NCI-H1694 (cell line): Measurements from ENCODE around the gene C1QTNF6.

Source experiments
- DNase-seq: peaks from one replicate; lab custom pipeline; 2025; lab: John Stamatoyannopoulos, UW

The C1QTNF6 gene

DNA sequence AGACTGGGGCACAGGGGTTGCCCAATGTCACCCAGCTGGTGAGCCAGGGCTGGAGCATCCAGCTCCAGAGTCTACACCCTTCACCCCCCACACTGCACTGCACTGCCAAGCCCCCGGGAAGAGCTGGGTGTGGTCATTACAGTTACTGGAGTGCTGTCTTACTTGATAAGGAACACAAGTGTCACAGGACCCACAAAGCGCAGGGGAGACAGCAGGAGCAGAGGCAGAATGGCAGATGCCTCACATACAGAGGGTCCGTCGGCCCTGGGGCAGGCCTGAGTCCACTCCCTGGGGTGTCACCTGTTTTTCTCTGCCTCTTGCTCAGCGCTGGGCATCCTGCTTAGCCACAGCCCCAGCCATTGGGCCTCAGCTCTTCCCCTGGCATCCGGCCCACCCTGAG is 46.1 kb downstream of the C1QTNF6 start:
- DNase-seq, result no peak

DNA sequence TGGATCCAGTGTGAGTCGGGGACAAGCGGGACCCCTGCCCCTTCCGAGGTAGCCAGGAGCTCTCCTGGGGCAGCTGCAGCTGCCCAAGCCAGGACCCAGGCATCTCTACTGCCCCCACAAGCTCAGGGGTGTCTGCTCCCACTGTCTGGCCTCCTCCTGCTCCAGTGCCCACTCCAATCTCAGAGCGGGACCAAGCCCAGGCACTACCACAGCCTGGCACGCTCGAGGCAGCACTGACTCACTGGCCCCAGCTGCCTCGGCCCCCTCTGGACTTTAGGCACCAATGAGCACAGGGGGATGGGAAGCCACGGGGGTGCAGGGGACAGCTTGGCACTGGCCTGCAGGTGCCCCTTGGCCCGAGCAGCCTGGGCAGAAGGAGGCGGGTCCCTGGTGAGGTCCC is 46.6 kb downstream of the C1QTNF6 start:
- DNase-seq, result no peak

DNA sequence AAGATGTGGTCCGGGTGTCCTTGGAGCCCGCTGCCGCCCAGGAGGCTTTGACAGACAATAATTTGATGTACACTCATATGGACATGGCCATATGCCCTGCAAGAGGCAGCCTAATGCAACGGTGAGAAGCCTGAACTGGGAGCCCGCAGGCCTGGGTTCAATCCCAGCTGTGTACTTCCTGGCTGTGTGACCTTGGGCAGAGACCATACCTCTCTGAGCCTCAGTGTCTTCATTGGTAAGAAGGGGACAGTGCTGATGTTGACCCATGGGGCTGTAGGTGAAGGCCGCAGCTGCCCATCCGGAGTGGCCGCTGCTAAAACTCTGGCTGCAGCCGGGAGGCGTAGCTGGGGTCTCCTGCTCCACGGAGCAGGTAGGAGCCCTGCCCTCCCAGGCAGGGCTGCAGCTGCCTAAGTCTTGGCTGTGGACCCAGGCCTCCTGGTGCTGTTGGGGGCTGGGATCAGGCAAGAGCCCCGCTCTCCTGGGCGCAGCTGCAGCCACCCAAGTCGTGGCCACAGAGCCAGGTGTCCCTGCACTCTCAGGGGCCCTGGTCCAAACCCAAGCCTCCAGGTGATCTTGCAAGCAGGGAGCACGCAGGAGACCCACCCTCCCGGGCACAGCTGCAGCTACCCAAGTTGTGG is 47.2 kb downstream of the C1QTNF6 start:
- DNase-seq, result no peak

DNA sequence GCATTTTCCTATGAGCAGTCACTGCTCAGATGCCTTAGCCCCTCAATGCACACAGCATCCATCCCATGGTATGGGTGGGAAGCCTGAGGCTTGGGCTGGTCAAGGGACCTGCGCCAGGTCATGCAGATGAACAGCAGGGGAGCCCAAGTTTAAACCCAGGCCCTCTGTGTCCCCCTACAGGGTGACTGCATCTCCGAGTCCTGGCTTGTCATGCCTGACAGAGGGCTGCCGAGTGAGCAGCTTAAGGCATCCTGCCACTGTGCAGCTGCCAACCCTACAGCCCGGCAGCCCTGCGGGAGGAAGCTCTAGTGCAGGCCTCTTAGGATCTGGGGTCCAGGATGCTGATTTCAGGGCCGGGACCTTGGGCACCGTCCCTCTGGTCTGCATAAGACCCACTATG is 48.3 kb downstream of the C1QTNF6 start:
- no peak for DNase-seq

DNA sequence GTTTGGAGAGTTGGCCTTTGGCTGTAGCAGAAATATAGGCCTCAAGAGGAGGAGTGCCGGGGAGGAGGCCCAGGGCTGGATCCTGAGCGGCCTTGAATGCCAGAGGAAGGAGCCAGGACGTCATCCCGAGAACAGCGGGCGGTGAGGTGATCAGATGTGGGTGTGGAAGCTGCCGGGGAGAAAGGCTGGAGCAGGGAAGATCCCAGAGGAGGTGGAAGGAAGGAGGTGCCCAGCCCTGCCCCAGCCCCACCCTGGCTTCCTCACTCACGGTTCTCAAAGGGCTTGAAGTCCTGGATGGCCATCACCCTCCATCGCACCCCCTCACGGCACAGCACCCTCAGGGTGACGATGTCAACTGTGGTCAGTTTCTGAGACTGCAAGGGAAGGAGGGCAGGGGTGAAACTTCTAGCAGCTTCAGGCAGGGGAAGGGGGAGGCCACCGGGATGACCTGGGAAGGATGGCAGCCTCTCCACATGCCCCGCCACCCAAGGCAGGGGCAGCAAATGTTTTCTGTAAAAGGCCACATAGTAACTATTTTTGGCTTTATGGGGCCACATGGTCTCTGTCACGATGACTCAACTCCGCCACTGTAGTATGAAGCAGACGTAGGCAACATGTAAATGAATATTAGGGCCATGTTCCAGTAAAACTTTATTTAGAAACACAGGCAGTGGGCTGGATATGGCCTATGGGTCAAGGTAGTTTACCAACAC is 49.0 kb downstream of the C1QTNF6 start:
- DNase-seq, result no peak

DNA sequence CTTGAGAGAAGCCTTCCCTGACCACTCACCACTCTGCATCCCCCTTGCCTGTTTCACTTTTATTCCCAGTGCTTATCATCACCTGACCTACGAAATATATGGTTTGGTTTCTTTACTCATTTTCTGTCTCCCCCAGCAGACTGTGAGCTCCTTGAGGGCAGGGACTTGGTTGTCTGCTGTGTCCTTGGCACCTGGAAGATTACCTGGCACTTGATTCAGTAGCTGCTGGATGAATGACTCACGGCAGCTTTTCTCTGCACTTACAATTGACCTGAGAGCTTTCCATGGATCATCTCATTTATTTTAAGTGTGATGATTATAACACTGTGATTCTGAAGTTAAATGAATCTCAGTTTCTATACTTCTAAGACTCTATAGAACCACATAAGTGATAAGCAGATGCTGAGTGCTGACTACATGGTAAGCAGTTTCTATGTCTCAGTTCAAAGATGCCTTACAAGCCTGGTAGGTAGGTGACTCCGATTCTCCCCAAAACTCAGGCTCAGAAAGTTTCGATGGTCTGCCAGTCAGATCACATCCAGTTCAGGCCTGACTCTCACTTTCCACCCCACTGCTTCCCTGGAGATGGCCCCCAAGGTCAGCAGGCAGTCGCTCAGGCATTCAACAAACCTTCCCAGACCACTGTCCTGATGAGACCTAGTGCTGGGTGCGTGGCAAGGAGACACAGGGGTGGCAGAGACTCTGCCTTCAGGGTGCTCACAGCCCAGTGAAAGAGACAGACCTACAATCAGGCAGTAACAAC is 50.0 kb downstream of the C1QTNF6 start:
- DNase-seq, result no peak

DNA sequence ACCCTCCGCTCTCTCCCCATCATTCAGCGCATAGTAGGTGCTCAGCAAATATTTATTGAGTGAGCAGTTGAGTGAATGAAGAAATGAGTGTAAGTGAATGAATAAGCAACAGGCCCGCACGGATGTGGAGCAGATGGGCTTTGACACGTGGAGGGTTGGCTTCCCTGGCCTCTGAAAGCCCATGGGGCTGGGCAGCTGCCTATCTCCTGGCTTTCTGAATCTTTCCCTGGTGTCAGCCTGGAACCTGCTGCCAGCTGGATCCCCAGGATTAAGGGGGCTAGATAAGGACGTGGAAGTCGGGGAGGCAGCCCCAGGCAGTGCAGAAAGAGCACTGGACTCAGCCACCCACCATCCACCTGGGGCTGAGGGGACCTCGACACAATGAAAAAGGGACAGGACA is 50.9 kb downstream of the C1QTNF6 start:
- no peak for DNase-seq

DNA sequence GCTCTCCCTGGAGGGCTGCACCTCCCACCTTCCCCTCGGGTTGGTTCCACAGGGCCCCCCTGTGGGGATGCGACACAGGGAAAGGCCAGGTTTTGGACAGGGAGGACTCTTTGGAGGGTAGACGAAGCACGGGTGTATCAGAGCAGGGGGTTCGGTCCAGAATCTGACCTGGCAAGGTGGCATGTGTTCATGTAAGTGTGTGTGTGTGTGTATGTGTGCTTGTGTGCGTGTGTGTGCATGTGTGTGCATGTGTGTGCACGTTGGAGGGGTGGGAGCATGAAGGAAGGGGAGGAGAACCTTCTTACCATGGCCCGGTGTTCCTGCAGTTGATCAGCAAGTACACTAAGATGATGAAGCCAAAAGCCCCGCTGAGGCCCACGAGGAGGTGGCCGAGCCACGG is 53.0 kb downstream of the C1QTNF6 start:
- DNase-seq, result no peak

DNA sequence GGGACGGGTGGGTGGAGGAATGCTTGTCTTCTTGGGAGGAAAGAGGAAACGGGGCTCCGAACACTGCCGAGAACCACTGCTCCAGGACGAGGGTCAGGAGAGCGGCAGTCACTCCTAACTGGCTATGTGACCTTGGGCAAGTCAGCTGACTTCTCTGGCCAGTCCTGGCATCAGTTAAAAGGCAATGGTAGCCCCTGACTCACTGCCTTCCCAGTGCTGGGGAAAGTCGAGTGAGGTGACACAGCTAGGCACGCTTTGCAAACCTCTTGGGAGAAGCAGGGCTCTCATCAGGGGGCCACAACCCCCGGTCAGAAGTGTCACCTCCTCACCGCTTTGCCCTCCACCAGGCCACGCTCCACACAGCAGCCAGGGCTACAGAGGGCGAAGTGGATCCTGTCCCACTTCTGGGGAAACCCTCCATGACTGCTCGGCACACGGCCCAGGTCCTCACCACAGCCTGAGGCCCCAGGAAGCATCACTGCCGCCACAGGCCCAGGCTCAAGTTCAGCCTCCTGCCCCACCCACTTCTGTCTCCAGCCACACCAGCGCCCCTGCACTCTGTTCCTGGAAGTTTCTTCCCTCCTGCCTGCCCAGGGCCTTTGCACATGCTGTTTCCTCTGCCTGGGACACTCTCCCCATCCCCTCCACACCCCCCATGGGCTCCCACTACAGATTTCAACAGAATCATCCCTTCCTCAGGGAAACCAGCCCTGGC is 54.6 kb downstream of the C1QTNF6 start:
- no peak for DNase-seq

DNA sequence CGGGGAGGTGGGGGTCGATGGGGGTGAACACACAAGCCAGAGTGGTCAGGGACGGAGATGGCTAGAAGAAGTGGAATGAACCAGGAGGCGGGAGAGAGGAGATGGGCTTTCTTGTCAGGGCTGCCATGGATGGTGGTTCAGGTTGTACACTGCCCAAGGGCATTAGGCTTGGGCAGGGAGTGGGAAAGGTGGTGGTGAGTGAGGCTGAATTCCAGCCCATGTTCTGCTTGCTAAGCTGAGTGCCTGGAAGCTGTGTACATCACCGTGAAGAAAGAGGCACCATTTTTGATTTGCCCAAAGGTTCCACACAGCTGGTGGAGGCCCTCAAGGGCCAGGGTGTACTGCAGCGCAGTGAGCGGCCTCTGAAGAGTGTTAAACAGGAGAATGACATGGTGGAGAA is 55.3 kb downstream of the C1QTNF6 start:
- no peak for DNase-seq
